ENCODE data around the gene POU2F3.

Gene POU2F3

GRCh38 chr11:120220747-120221037 lies 19.2 kb upstream of the POU2F3 start:
- no peak overlapping the region for H3K4me3 ChIP-seq (ENCODE audit: low read depth, low read length)
- TF ChIP-seq, protein P1, sequence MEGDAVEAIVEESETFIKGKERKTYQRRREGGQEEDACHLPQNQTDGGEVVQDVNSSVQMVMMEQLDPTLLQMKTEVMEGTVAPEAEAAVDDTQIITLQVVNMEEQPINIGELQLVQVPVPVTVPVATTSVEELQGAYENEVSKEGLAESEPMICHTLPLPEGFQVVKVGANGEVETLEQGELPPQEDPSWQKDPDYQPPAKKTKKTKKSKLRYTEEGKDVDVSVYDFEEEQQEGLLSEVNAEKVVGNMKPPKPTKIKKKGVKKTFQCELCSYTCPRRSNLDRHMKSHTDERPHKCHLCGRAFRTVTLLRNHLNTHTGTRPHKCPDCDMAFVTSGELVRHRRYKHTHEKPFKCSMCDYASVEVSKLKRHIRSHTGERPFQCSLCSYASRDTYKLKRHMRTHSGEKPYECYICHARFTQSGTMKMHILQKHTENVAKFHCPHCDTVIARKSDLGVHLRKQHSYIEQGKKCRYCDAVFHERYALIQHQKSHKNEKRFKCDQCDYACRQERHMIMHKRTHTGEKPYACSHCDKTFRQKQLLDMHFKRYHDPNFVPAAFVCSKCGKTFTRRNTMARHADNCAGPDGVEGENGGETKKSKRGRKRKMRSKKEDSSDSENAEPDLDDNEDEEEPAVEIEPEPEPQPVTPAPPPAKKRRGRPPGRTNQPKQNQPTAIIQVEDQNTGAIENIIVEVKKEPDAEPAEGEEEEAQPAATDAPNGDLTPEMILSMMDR (IDR thresholded peaks at IDR 0.05; ENCODE audit: borderline replicate concordance, insufficient read depth, low read depth, low read length): no peak

DNA sequence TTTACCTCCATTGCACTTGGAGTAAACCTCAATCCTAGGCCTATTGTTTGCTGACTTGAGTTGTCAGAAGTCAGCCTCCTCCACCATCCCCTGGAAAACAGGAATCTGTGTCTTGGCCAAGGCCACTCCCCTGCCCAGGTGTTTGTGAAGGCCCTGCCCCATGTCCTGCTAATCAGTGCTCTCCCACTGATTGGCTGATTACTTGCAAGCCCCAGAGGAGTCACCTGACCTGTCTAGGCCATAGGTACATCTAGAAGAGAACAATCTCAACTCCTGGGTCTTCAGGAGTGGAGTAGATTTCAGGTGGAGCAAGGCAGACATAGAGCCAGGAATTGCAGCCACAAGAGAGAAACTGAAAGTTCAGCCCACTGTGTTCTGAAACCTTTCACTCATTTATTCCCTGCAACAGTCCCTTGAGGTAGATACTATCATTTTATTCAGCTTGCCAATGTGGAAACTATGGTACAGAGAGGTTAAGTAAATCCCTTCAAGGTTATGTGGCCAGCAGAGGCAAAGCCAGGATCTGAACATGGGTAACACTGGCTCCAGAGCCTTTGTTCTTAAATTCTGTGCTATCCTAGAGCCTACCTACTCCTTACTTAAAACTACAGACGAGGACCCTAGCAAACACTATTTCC lies 18.7 kb upstream of the POU2F3 start:
- no peak overlapping the region for H3K4me3 ChIP-seq (ENCODE audit: low read depth, low read length)
- TF ChIP-seq, protein P1 (IDR thresholded peaks at IDR 0.05; ENCODE audit: borderline replicate concordance, insufficient read depth, low read depth, low read length): no peak

GRCh38 chr11:120222916-120223315 lies 17.0 kb upstream of the POU2F3 start:
- TF ChIP-seq, protein P1 (IDR thresholded peaks at IDR 0.05; ENCODE audit: borderline replicate concordance, insufficient read depth, low read depth, low read length): no peak

GRCh38 chr11:120223793-120224192 lies 16.1 kb upstream of the POU2F3 start:
- H3K4me3 ChIP-seq (ENCODE audit: low read depth, low read length): no peak overlapping the region

More at GRCh38 chr11:120222916-120223315, 17.0 kb upstream of the POU2F3 start:
- H3K4me3 ChIP-seq (ENCODE audit: low read depth, low read length): no peak overlapping the region

DNA sequence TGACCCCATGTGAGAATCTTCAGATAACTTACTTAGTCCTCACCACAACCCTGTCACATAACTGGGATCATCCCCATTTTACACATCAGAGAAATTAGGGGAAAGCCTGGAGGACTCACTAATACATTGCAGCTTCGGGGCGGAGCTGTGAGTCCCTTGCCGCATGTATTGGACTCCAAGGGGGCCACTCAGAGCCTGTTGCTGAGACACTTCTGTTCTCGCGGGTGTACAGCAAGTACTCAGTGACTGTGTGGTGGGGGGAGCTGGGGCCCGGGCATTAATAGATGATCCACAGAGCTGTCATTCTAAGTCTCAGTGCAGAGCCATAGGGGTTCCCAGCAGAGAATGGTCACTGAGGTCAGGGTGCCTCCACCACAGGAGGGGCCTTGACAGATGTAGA lies 15.6 kb upstream of the POU2F3 start:
- TF ChIP-seq, protein P1 (IDR thresholded peaks at IDR 0.05; ENCODE audit: borderline replicate concordance, insufficient read depth, low read depth, low read length): no peak
- H3K4me3 ChIP-seq (ENCODE audit: low read depth, low read length): no peak overlapping the region

More at GRCh38 chr11:120223793-120224192, 16.1 kb upstream of the POU2F3 start:
- TF ChIP-seq, protein P1 (IDR thresholded peaks at IDR 0.05; ENCODE audit: borderline replicate concordance, insufficient read depth, low read depth, low read length): no peak

- TF ChIP-seq, protein P1 (IDR thresholded peaks at IDR 0.05; ENCODE audit: borderline replicate concordance, insufficient read depth, low read depth, low read length): no peak
- H3K4me3 ChIP-seq (ENCODE audit: low read depth, low read length): no peak overlapping the region
These were observed 14.7 kb upstream of the POU2F3 start for GRCh38 chr11:120224972-120225909.

All from GM12875 (cell line).